Testis (tissue), 2 donors: ENCODE measurements around the gene SLC22A23.

Experiments
- POLR2A ChIP-seq: fragments of 450-650 bp; IDR thresholded peaks from one replicate; pipeline ENCODE4 v1.6.1; 2017; ENCODE audit warnings: antibody characterized with exemption, mild to moderate bottlenecking, moderate library complexity
- TF ChIP-seq, protein P1 (sequence below), 3 experiments: fragments of 450-650 bp in 2 of 3; fragments of 200-600 bp in 1 of 3; sonication (generic) in 1 of 3; IDR thresholded peaks; one replicate each; pipeline ENCODE4 v1.5.1; 2016 to 2019; ENCODE audit warnings: antibody characterized with exemption in 3 of 3, mild to moderate bottlenecking in 2 of 3, moderate library complexity in 1 of 3

DNA sequence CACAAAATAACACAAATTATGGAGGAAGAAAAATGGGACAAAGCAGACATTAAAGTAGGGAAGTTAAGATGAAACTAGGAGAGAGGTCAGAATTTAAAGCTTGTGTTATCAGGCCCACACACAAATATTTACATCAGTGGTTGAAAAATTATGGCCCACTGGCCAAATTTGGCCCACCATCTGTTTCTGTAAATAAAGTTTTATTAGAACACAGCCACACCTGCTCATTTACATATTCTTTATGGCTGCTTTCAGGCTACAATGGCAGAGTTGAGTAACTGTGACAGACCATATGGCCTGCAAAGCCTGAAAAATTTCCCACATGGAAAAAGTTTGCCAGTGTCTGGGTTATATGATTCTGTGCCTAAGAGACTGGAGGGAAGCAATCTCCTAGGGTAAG lies 49.0 kb downstream of the SLC22A23 start:
- TF ChIP-seq POLR2A: no peak
- TF ChIP-seq, protein P1, sequence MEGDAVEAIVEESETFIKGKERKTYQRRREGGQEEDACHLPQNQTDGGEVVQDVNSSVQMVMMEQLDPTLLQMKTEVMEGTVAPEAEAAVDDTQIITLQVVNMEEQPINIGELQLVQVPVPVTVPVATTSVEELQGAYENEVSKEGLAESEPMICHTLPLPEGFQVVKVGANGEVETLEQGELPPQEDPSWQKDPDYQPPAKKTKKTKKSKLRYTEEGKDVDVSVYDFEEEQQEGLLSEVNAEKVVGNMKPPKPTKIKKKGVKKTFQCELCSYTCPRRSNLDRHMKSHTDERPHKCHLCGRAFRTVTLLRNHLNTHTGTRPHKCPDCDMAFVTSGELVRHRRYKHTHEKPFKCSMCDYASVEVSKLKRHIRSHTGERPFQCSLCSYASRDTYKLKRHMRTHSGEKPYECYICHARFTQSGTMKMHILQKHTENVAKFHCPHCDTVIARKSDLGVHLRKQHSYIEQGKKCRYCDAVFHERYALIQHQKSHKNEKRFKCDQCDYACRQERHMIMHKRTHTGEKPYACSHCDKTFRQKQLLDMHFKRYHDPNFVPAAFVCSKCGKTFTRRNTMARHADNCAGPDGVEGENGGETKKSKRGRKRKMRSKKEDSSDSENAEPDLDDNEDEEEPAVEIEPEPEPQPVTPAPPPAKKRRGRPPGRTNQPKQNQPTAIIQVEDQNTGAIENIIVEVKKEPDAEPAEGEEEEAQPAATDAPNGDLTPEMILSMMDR (IDR thresholded peaks at IDR 0.05): no peak
